ENCODE data around the gene ACAP3.

DNA sequence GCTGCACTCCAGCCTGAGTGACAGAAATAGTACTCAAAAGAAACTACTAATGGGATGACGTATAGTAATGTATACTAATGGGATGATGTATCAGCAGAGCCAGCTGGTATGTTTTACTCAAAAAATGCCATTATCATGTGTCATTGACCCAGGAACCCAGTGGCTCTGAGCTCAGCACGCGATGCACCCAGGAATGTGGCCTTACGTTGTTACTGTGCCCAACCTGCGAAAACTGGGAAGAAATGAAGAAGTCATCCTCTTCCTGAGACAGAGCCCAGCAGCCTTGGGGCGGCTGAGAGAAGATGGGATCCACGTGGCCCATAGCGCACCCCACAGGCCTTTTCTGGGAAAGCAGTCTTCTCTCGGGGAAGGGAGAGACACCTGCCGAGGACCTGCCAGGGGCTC, 42.9 kb downstream of the ACAP3 start:
- TF ChIP-seq, protein P1, sequence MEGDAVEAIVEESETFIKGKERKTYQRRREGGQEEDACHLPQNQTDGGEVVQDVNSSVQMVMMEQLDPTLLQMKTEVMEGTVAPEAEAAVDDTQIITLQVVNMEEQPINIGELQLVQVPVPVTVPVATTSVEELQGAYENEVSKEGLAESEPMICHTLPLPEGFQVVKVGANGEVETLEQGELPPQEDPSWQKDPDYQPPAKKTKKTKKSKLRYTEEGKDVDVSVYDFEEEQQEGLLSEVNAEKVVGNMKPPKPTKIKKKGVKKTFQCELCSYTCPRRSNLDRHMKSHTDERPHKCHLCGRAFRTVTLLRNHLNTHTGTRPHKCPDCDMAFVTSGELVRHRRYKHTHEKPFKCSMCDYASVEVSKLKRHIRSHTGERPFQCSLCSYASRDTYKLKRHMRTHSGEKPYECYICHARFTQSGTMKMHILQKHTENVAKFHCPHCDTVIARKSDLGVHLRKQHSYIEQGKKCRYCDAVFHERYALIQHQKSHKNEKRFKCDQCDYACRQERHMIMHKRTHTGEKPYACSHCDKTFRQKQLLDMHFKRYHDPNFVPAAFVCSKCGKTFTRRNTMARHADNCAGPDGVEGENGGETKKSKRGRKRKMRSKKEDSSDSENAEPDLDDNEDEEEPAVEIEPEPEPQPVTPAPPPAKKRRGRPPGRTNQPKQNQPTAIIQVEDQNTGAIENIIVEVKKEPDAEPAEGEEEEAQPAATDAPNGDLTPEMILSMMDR (IDR thresholded peaks at IDR 0.05): no peak
- TF ChIP-seq POLR2A (IDR thresholded peaks at IDR 0.05): no peak

Data from Peyer's patch (tissue), 4 donors.